GM21528 (cell line): ENCODE measurements around the gene PLA2G4E.

Experiments
- ATAC-seq: cut with Tn5 transposase; IDR thresholded peaks from one replicate; pipeline ENCODE4 v1.9.1; 2021; ENCODE audit warnings: mild to moderate bottlenecking, moderate library complexity; ENCODE audit not compliant: unreplicated experiment, low FRiP score

The PLA2G4E gene

DNA sequence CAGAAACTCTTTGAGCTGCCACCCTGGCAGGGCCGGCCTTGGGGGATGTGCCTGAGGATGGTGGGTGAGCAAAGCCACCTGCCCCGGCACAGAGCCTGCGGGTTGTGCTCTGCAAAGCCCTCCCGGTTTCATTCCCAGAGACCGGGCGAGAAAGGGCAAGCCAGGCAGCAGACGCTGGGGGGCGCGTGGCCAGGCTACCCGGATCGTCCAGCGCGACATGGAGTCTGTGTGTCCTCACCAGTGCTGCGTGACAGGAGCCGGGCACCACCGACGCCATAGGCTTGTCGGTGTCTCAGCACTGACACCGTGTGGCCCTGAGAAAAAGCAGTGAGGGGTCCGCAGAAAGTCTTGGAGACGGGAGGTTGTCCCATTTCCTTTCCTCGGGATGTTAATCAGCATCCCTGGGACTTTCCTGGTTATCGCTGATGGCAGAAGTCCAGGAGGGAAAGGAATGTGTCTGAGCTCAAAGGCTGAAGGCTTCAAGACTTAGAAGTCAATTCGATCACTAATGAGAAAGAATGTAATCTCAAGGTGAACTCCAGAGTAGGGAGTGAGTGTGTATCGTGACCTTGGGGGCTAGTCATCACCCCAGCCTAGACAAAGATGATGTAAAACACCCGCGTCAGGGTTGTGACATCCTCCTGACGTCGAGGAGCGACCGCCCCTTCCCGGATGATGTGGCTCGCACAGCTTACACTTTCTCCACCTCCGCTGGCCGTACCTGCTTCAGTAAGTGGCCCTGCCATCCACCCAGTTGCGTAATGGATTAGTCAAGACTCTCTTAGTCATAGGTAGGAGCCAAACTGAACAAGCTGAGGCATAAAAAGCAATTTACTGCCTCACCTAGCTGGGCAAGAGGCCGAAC is 36.3 kb upstream of the PLA2G4E start:
- no peak for ATAC-seq

DNA sequence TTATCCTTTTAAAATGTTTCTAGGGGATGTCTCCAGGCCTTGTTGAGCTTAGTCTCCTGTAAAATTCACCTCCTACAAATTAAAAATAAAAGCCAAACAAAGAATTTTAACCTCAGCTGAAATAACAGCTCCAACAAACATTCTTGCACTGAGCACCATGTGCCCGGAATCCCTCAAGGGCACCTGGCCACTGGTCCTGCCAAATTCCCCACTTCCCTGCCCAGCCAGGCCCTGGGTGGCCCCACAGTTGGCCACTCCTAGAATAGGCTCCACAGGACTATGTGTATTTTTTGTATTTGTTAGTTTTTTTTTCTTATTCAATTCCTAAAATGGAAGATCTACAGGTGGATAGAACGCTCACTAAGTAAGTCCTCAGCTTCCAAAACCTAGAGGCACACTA is 33.1 kb upstream of the PLA2G4E start:
- ATAC-seq = no peak

GRCh38 chr15:42053010-42053409 is 32.2 kb upstream of the PLA2G4E start:
- ATAC-seq = no peak

- no peak for ATAC-seq
Observed at GRCh38 chr15:42050484-42051255, 29.8 kb upstream of the PLA2G4E start.

GRCh38 chr15:42048821-42049200 is 28.0 kb upstream of the PLA2G4E start:
- no peak for ATAC-seq

DNA sequence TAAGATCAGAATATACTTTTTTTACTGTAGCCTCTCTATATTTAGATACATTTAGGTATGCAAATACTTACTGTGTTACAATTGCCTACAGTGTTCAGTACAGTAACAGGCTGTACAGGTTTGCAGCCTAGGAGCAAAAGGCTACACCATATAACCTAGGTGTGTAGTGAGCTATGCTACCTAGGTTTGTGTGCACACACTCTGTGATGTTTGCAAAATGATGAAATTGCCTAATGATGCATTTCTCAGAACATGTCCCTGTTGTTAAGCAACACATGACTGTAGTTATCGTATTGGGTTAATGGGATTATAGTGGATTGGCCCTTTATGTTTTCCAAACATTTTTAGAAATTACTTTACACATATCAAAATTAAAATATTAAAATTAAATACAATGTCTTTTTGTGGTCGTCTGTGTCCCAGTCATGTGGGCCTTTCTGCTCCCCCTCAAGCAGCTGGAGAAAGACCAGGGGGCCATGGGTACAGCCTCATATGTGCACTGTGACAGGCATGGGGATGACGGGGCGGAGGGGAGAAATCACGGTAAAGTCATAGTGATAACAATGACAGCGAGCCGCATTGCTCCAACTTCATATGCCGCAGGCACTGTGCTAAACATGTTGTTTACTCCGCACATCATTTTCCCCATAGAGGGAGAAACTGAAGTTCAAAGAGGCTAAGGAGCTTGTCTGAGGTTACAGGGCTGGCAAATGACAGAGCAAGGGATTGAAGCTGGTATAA is 27.4 kb upstream of the PLA2G4E start:
- ATAC-seq = no peak

- no peak for ATAC-seq
Observed at GRCh38 chr15:42046597-42046996, 25.8 kb upstream of the PLA2G4E start.

DNA sequence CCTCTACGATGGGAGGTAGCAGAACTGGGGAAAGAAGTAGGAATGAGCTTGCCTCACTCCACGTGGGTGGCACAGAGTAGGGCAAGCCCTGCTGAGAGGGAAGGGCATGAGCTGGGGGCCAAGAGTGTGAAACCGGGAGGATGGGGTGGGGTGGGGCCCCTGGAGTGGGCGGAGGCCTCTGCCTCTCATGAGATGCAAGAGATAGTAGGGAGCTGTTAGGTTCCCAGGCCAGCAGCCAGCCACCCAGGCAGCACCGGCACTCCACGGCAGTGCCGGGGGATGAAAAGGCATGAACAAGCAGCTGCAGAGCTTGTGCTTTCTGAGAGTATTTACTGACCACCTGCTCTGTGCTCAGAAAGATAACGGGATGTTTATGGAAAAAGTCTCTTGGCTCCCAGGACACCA is 24.4 kb upstream of the PLA2G4E start:
- ATAC-seq = no peak

DNA sequence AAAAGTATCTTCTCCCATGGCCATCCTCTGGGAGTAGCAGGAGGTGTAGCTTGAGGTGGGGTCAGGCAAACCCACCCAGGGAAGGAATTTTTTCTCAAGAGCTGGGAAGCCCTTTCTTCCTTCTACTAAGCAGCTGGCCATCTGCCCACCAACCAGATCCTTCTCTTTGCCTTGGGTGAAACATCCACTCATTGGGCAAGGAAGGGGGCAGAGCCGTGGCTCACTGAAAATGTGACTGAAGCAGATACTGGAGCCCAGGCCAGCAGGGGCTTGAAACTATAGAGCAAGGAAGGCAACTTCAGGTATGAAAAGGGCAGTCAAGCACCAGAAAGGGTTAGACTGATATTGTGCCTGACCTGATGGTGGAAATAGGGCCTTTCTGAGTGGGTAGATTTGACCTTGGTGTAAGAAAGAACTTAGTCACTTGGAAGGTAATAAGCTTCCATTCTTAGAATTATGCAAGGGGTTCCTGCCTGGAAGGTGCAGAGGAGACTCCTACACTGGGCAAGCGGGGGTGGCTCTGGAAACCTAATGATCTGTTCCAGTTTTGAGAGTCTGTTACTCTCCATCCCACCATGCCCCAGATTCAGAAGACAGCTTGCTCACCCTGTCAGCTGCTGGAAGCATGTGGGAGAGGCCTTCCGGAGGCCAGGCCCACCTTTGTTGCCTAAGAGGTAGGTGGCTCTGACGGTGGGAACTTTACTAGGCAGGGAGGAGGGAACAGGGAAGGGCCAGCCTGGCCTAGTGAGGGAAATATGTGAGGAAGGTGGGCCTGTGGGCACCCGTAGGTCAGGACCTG is 22.0 kb upstream of the PLA2G4E start:
- no peak for ATAC-seq

DNA sequence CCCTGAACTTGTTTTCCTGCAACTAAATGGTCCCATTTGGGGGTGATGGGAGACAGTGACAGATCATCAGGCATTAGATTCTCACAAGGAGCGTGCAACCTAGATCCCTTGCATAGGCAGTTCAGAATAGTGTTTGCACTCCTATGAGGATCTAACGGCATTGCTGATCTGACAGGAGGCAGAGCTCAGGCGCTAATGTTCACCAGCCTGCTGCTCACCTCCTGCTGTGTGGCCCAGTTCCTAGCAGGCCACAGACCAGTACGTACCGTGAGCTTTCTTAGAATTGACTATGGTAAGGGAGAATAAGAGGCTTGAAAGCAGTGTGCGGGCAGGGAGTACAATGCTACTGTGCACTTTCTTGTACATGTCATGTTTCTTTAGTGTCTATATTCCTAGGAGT is 17.6 kb upstream of the PLA2G4E start:
- ATAC-seq = no peak

DNA sequence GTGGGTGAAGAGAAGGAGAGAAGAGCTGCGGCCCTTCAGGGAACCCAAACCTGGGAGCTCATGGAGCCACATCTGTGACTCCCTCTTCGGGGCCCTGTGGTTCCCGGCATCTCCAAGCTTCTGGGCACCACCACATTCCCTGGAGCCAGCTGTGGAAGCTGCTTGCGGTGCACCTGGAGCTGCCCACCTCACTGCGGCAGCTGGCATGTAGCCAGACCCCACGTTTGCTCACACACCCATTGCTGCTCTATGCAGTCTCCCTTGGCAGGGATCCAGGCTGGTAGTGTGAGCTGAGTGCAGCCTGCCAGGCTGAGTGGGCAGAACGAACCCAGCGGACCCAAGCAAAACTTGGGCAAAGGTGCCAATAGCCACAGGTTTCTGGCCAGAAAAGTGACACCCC is 16.8 kb upstream of the PLA2G4E start:
- ATAC-seq = no peak

GRCh38 chr15:42036966-42037365 is 16.1 kb upstream of the PLA2G4E start:
- ATAC-seq = no peak

- ATAC-seq = no peak
Observed at GRCh38 chr15:42036112-42036905, 15.5 kb upstream of the PLA2G4E start.

DNA sequence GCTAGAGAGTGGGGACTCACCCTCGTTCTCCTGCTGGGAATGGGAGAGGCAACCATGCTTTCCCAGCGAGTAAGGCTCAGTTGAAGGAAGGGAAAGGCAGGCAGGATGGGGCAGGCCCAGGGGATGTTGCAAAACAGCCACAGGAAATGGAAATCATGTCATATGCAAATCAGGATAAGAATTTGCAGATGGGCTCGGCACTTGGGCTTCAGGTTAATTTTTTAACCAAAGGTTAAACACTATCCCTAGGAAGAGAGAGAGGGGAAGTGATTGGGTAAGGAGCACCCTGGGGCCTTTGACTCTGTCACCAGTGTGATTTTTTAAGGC is 14.6 kb upstream of the PLA2G4E start:
- peak; percentile 60 for ATAC-seq

DNA sequence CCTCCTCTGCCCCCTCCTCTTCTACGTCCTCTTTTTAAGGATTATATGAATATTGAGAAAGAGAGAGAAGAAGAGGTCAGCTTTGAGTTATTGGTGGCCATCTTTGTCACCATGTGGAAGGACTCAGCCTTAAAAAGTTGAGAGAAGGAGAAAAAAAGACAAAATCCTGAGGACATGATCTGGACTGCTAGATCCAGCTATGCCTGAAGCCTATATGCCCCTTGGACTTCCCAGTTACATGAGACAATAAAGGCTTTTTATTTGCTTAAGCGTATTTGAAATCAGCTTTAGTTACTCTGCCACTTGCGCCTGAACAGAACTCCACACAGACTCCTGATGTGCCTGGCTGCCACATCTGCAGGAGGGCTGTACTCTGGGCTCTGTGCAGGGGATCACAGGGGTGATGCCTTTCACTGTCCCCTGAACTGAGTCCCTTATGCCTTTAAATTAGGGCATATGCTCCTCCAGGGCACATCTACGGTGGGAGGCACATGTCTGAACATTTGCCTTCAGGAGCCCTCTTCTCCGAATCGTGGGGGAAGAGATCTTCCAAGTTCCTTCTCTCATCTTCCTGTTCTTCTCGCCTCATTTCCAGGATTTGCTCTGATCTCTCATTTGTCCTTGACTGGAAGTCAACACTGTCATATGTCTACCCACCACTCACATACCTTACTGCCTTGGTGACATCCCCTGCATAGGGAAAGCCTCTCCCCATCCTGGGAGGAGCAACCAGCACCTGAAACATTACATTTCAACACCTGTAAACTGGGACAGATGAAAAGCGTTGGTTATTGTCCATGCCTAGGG is 14.0 kb upstream of the PLA2G4E start:
- ATAC-seq = no peak

GRCh38 chr15:42033214-42033873 is 12.5 kb upstream of the PLA2G4E start:
- ATAC-seq = no peak

- no peak for ATAC-seq
Observed at GRCh38 chr15:42032376-42033213, 11.8 kb upstream of the PLA2G4E start.
